ENCODE results near the gene CBS. TPM values are rescaled to one million over a fixed set of nuclear protein-coding genes. Genes with fewer than 3 reads are reported as not detected.

The CBS gene
- total RNA-seq, 1 donor from 2014 or later: 91.1 TPM

- H3K4me1 Mint-ChIP-seq (ENCODE audit: unreplicated experiment): peaks cover 5% of the 10 kb centered on the region
These were observed 49.9 kb downstream of the CBS start for GRCh38 chr21:43025636-43026180.

GRCh38 chr21:43024439-43025136 lies 51.0 kb downstream of the CBS start:
- Mint-ChIP-seq H3K9me3 (ENCODE audit: unreplicated experiment) (no peaks in the 10 kb centered on the region), H3K4me1 (ENCODE audit: unreplicated experiment) (peaks cover 5% of the 10 kb centered on the region), H3K36me3 (ENCODE audit: low read depth, unreplicated experiment) (peaks cover 23% of the 10 kb centered on the region), H3K4me3 (ENCODE audit: unreplicated experiment) (no peak overlapping the region), H3K27me3 (ENCODE audit: unreplicated experiment) (no peaks in the 10 kb centered on the region), H3K27ac (ENCODE audit: unreplicated experiment) (no peak overlapping the region)
- TF ChIP-seq, protein P1, sequence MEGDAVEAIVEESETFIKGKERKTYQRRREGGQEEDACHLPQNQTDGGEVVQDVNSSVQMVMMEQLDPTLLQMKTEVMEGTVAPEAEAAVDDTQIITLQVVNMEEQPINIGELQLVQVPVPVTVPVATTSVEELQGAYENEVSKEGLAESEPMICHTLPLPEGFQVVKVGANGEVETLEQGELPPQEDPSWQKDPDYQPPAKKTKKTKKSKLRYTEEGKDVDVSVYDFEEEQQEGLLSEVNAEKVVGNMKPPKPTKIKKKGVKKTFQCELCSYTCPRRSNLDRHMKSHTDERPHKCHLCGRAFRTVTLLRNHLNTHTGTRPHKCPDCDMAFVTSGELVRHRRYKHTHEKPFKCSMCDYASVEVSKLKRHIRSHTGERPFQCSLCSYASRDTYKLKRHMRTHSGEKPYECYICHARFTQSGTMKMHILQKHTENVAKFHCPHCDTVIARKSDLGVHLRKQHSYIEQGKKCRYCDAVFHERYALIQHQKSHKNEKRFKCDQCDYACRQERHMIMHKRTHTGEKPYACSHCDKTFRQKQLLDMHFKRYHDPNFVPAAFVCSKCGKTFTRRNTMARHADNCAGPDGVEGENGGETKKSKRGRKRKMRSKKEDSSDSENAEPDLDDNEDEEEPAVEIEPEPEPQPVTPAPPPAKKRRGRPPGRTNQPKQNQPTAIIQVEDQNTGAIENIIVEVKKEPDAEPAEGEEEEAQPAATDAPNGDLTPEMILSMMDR (IDR thresholded peaks at IDR 0.05; ENCODE audit: unreplicated experiment): no peak
- DNase-seq (ENCODE audit: low spot score): no peak

More at GRCh38 chr21:43025636-43026180, 49.9 kb downstream of the CBS start:
- peaks cover 24% of the 10 kb centered on the region for H3K36me3 Mint-ChIP-seq (ENCODE audit: low read depth, unreplicated experiment)
- DNase-seq (ENCODE audit: low spot score): no peak
- TF ChIP-seq, protein P1 (IDR thresholded peaks at IDR 0.05; ENCODE audit: unreplicated experiment): no peak
- H3K27me3 Mint-ChIP-seq (ENCODE audit: unreplicated experiment): peaks cover 2% of the 10 kb centered on the region
- H3K4me3 Mint-ChIP-seq (ENCODE audit: unreplicated experiment): no peak overlapping the region
- peak overlapping the region; percentile 48 for H3K27ac Mint-ChIP-seq (ENCODE audit: unreplicated experiment)
- H3K9me3 Mint-ChIP-seq (ENCODE audit: unreplicated experiment): no peaks in the 10 kb centered on the region

DNA sequence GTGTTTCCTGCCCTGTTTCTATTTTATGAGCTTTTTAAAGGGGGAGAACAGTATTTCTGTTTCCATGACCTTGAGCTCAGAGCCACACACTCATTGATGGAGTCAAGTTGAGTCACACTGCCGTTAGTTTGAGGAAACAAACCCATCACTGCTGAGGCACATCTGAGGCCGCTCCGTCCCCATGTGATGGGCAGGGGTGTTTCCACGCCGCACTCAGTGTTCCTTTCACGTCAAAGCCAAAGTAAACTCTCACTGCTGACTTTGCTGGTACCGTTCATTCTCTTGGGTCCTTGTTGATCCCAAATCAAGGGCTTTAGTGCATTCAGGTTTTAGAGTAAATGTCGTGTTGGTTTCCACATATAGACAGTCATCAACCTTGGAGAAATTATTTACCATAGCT lies 52.5 kb downstream of the CBS start:
- H3K27ac Mint-ChIP-seq (ENCODE audit: unreplicated experiment): no peak overlapping the region
- no peaks in the 10 kb centered on the region for H3K27me3 Mint-ChIP-seq (ENCODE audit: unreplicated experiment)
- H3K4me1 Mint-ChIP-seq (ENCODE audit: unreplicated experiment): peaks cover 5% of the 10 kb centered on the region
- H3K9me3 Mint-ChIP-seq (ENCODE audit: unreplicated experiment): no peaks in the 10 kb centered on the region
- H3K36me3 Mint-ChIP-seq (ENCODE audit: low read depth, unreplicated experiment): peaks cover 19% of the 10 kb centered on the region
- DNase-seq (ENCODE audit: low spot score): no peak
- TF ChIP-seq, protein P1 (IDR thresholded peaks at IDR 0.05; ENCODE audit: unreplicated experiment): no peak
- no peak overlapping the region for H3K4me3 Mint-ChIP-seq (ENCODE audit: unreplicated experiment)

GRCh38 chr21:43021756-43022600 lies 53.7 kb downstream of the CBS start:
- H3K4me1 Mint-ChIP-seq (ENCODE audit: unreplicated experiment): peaks cover 5% of the 10 kb centered on the region
- H3K36me3 Mint-ChIP-seq (ENCODE audit: low read depth, unreplicated experiment): peaks cover 19% of the 10 kb centered on the region
- H3K4me3 Mint-ChIP-seq (ENCODE audit: unreplicated experiment): no peak overlapping the region
- no peaks in the 10 kb centered on the region for H3K9me3 Mint-ChIP-seq (ENCODE audit: unreplicated experiment)
- H3K27ac Mint-ChIP-seq (ENCODE audit: unreplicated experiment): no peak overlapping the region
- DNase-seq (ENCODE audit: low spot score): no peak
- TF ChIP-seq, protein P1 (IDR thresholded peaks at IDR 0.05; ENCODE audit: unreplicated experiment): no peak
- no peaks in the 10 kb centered on the region for H3K27me3 Mint-ChIP-seq (ENCODE audit: unreplicated experiment)

Data from endothelial cell (in vitro differentiated cells).